A549 (cell line): Measurements from ENCODE around the gene FXR2.

Experiments used
- CTCF ChIP-seq: fragments of >200 bp; sonication (Bioruptor Twin); formaldehyde crosslinking; IDR thresholded peaks from 3 replicates; pipeline ENCODE4 v1.5.1; 2016
- FOSL2 ChIP-seq, 2 experiments: fragments of 450-650 bp in 1 of 2; fragments of >200 bp in 1 of 2; sonication (Bioruptor Twin) in 1 of 2; formaldehyde crosslinking; IDR thresholded peaks; 2 replicates each; pipeline versions ENCODE4 v1.5.0 to v1.6.1; 2016 to 2020; ENCODE audit warnings: mild to moderate bottlenecking in 1 of 2, moderate library complexity in 1 of 2
- HOXB13 ChIP-seq: fragments of 250-450 bp; sonication (Bioruptor Pico); IDR thresholded peaks from 2 replicates; pipeline ENCODE4 v1.5.0; 2020; ENCODE audit warnings: low read depth, mild to moderate bottlenecking, moderate library complexity
- JUN ChIP-seq, 2 experiments: fragments of >200 bp; sonication (Bioruptor Twin); formaldehyde crosslinking; IDR thresholded peaks; 2 replicates in 1 of 2; 3 replicates in 1 of 2; pipeline ENCODE4 v1.6.1; 2016 to 2017
- MAX ChIP-seq: IDR thresholded peaks from 2 replicates; pipeline ENCODE4 v1.6.1; 2012
- POLR2A ChIP-seq: IDR thresholded peaks from 2 replicates; pipeline ENCODE4 v1.6.1; 2012; ENCODE audit warnings: mild to moderate bottlenecking, low read length
- POLR2AphosphoS2 ChIP-seq: conservative IDR thresholded peaks from 2 replicates; pipeline ENCODE4 v1.6.1; 2012; ENCODE audit warnings: low read length, improper control_type of control experiment, inconsistent platforms
- RAD21 ChIP-seq, 2 experiments: fragments of >200 bp in 1 of 2; sonication (Bioruptor Twin) in 1 of 2; formaldehyde crosslinking in 1 of 2; IDR thresholded peaks in 1 of 2; conservative IDR thresholded peaks in 1 of 2; 2 replicates in 1 of 2; 3 replicates in 1 of 2; pipeline ENCODE4 v1.6.1; 2012 to 2018; ENCODE audit warnings: inconsistent platforms in 1 of 2
- REST ChIP-seq: fragments of 200-600 bp; sonication (generic); IDR thresholded peaks from 2 replicates; pipeline ENCODE4 v1.6.1; 2016; ENCODE audit warnings: antibody characterized with exemption, mild to moderate bottlenecking, moderate library complexity

GRCh38 chr17:7633093-7633492 is 18.4 kb upstream of the FXR2 start:
- no peak for TF ChIP-seq FOSL2 (IDR thresholded peaks at IDR 0.05)
- no peak for TF ChIP-seq FOSL2 (CRISPR knock-in tag; IDR thresholded peaks at IDR 0.05)
- no peak for TF ChIP-seq MAX
- no peak for TF ChIP-seq CTCF
- TF ChIP-seq HOXB13: no peak
- no peak for TF ChIP-seq REST
- TF ChIP-seq RAD21 (conservative IDR thresholded peaks at IDR 0.05 in 1 of 2, IDR thresholded peaks at IDR 0.05 in 1 of 2): no peak
- TF ChIP-seq JUN (IDR thresholded peaks at IDR 0.05): no peak
- no peak for TF ChIP-seq POLR2AphosphoS2
- no peak for TF ChIP-seq POLR2A
